T47D (cell line): ENCODE results near the gene C7orf57.

Experiments used
- DNase-seq, 2 experiments: peaks; one replicate each; pipeline versions ENCODE4 v3.0.0 to v3.0.0-alpha.2; 2011 to 2012; ENCODE audit warnings: low read depth in 1 of 2, low spot score in 1 of 2
- JUND ChIP-seq: IDR thresholded peaks from 2 replicates; pipeline ENCODE4 v1.6.1; 2012; ENCODE audit warnings: low read depth
- in situ Hi-C: cut with HindIII; loops from 2 replicates; pipeline ENCODE4 v1.10.0; 2016; ENCODE audit warnings: low sequenced_read_pairs, low pct_unique_long_range_greater_than_20kb

The C7orf57 gene

DNA sequence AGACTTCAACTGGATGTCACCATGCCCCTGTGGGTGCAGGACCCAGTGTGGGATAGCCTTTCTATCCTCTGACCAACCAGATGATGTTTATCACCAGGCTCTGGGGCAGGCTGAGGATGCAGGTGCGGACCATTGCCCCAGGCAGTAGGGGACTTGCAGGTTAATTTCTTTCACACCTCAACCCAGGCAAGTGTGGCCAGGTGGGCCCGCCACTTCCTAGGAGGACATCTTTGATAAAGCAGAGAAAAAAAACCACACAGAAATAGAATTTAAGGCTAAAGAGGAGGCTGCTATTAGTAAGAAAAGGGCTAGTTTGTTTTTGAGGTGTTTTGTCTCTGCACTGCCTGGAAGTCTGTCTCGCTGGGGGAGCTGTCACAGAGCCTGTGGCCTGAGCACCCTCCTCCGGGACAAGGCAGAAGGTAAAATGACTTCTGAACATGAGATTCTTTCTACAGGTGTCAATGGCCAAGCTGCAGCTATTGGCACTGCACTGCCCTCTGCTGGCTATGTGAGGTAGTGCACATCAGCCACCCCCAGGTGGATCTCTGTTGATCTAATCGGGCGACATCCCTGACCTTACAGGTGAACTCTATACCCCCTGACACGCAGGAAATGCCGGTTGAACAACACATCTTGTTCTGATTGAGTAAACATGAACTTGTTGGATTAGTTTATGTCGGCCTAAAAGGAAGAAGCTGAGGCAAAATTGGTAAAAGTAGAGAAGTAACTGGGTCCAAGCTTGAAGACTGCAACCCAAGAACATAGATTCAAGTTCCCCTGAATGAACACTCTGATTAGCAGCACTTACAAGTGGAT, 74.7 kb downstream of the C7orf57 start:
- TF ChIP-seq JUND: no peak
- in situ Hi-C loops: no loop called here

DNA sequence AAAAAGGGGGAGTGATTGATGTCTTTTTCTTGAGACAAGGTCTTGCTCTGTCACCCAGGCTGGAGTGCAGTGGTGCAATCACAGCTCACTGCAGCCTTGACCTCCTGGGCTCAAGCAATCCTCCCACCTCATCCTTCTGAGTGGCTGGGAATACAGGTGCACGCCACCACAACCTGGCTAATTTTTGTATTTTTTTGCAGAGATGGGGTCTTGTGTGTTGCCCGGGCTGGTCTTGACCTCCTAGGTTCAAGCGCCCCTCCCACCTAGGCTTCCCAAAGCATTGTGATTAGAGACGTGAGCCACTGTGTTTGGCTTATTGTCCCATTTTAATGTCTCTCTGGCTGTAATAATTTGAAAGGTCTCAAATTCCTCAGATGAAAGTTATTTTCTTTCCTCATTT, 75.5 kb downstream of the C7orf57 start:
- no peak for DNase-seq
- TF ChIP-seq JUND: no peak
- in situ Hi-C loops: no loop called here

More for the DNA sequence above, 74.7 kb downstream of the C7orf57 start:
- peak; percentile 68 to 77 for DNase-seq
